Kidney (tissue), 14 donors: ENCODE results near the gene DNHD1. TPM values are rescaled to one million over a fixed set of nuclear protein-coding genes. Genes with fewer than 3 reads are reported as not detected.

Experiments used
- DNase-seq, 5 donors: peaks; one replicate each; pipeline ENCODE4 v3.0.0-alpha.2; 2013 to 2020
- FAIRE-seq: peaks from 2 replicates; lab custom pipeline; 2012; peaks lifted over from hg19 to GRCh38; lab: Jason Lieb, UNC
- H3K27ac ChIP-seq, 2 donors: one replicate each; pipeline ENCODE4 v1.7.0; 2013; ENCODE audit warnings: low read depth in 2 of 2, low read length in 2 of 2, inconsistent platforms in 1 of 2
- H3K27me3 ChIP-seq: one replicate; pipeline ENCODE4 v1.7.1; 2013; ENCODE audit warnings: low read length, inconsistent platforms; ENCODE audit not compliant: control insufficient read depth, insufficient read depth
- H3K36me3 ChIP-seq, 3 donors: one replicate each; pipeline versions ENCODE4 v1.7.0 to v1.7.1; 2013; ENCODE audit warnings: low read length in 3 of 3, control low read depth in 1 of 3, inconsistent platforms in 1 of 3; ENCODE audit not compliant: insufficient read depth in 3 of 3, control insufficient read depth in 2 of 3
- H3K4me1 ChIP-seq, 3 donors: one replicate each; pipeline versions ENCODE4 v1.7.0 to v1.7.1; 2013; ENCODE audit warnings: low read length in 3 of 3, inconsistent platforms in 1 of 3, low read depth in 1 of 3; ENCODE audit not compliant: control insufficient read depth in 2 of 3, insufficient read depth in 2 of 3
- H3K4me3 ChIP-seq, 3 donors: one replicate each; pipeline versions ENCODE4 v1.7.0 to v1.8.1; 2013; ENCODE audit warnings: low read length in 3 of 3, control low read depth in 1 of 3, inconsistent platforms in 1 of 3
- H3K9ac ChIP-seq, 3 donors: one replicate each; pipeline versions ENCODE4 v1.7.0 to v1.7.1; 2013; ENCODE audit warnings: low read length in 3 of 3, control low read depth in 1 of 3, inconsistent platforms in 1 of 3
- H3K9me3 ChIP-seq, 3 donors: one replicate each; pipeline versions ENCODE4 v1.7.0 to v1.7.1; 2013; ENCODE audit warnings: low read length in 3 of 3, control low read depth in 1 of 3, inconsistent platforms in 1 of 3; ENCODE audit not compliant: control insufficient read depth in 2 of 3, insufficient read depth in 1 of 3
- intact Hi-C: fragments of 100-400 bp; cut with DNase I; formaldehyde crosslinking; loops from one replicate; pipeline ENCODE4 v1.11.1; 2022
- polyA plus RNA-seq: library from polyadenylated mRNA; stranded (reverse); fragments of 350-450 nt; fragmentation: Illumina TruSeq; extraction: RNeasy Lipid Tissue Mini Kit (QIAGEN cat#74804); gene quantifications from one replicate; pipeline ENCODE4 v1.2.3, GENCODE V29; 2014; ENCODE audit warnings: low read depth, low replicate concordance; ENCODE audit not compliant: insufficient read depth
- total RNA-seq: library from RNA; stranded (reverse); fragmentation: NEBNext Ultra II Directional; extraction: Animal tissue kit (Norgen Biotek cat#: 25700); gene quantifications from one replicate; pipeline ENCODE4 v1.2.1, GENCODE V29; 2021
- TF ChIP-seq, protein P1 (sequence below): IDR thresholded peaks from 3 replicates; pipeline ENCODE4 v1.5.1; 2012; ENCODE audit warnings: mild to moderate bottlenecking, moderate library complexity, borderline replicate concordance; ENCODE audit not compliant: insufficient read depth; ENCODE audit errors: extremely low read depth
- donor health status: control.
- donor health status: control.
- donor health status: control.
- donor health status: control.
- donor health status: control.
- donor health status: DM: yes; HTN: yes; CAD: no.
- donor health status: Normal renal cell carcinoma (clear cell type).

DNHD1 gene
- total and polyA plus RNA-seq, 2 donors from 2014 or later = 3.5 to 10.1 TPM

DNA sequence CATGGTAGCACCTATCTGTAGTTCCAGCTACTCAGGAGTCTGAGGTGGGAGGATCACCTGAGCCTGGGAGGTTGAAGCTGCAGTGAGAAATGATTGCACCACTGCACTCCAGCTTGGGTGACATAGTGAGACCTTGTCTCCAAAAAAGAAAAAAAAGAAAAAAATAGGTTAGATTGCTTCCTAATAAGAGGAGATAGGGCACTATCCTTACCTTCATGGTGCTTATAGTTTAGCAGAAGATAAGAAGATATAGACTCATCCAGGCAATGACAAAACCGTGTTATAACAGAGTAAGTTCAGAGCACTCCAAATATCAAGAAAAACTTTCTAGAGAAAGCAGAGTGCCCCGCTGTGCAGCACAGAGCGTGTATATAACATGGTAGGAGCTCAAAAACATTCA is 64.2 kb downstream of the DNHD1 start:
- Histone ChIP-seq H3K9ac (no peak overlapping the region), H3K27me3 (no peaks in the 10 kb centered on the region), H3K36me3 (no peaks in the 10 kb centered on the region), H3K4me1 (peaks cover 0 to 9% (median 8%) of the 10 kb centered on the region in 3 donors), H3K4me3 (no peak overlapping the region), H3K27ac (no peak overlapping the region), H3K9me3 (no peaks in the 10 kb centered on the region)
- TF ChIP-seq, protein P1, sequence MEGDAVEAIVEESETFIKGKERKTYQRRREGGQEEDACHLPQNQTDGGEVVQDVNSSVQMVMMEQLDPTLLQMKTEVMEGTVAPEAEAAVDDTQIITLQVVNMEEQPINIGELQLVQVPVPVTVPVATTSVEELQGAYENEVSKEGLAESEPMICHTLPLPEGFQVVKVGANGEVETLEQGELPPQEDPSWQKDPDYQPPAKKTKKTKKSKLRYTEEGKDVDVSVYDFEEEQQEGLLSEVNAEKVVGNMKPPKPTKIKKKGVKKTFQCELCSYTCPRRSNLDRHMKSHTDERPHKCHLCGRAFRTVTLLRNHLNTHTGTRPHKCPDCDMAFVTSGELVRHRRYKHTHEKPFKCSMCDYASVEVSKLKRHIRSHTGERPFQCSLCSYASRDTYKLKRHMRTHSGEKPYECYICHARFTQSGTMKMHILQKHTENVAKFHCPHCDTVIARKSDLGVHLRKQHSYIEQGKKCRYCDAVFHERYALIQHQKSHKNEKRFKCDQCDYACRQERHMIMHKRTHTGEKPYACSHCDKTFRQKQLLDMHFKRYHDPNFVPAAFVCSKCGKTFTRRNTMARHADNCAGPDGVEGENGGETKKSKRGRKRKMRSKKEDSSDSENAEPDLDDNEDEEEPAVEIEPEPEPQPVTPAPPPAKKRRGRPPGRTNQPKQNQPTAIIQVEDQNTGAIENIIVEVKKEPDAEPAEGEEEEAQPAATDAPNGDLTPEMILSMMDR = no peak
- no peak for FAIRE-seq
- intact Hi-C loops = no loop called here
- no peak for DNase-seq

DNA sequence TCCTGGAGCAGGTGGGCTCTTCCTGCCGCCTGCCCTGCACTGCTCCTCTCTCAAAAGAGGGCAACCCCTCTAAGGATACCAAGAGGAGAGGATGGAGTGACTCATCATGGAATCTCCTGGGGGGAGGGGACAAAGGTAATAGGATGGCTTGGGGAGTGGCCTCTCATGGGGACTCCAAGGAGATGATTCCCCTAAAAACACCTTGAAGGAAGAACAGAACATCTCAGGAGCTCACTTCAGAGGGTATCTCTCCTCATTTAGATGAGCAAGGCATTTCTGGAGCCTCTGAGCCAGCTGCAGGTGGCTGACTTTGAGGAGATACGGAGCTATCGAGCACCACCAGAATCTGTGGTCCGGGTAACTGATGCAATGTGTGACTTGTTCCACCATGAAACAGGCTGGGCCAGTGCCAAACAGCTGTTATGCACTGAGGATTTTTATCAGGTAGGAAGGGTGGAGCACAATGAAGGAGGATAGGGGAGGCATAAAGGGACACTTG is 66.1 kb downstream of the DNHD1 start:
- TF ChIP-seq, protein P1 = no peak
- intact Hi-C loops = no loop called here

DNA sequence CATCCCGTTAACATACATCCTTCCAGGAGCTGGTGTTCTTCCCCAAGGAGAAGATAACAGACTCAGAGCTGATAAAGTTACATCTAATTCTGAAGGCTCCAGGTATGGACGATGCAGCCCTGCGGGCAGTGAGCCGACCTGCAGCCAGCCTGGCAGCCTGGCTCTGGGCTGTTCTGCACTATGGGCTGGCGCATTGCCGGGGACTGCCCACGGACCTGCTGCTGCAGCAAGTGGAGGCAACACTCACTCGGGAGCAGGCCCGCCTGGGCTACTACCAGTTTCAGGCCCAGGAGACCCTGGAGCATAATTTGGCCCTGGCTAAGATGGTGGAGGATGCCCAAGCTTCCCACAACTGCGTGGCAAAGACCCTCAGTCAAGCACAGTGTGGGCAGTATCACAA is 66.6 kb downstream of the DNHD1 start:
- intact Hi-C loops = no loop called here
- FAIRE-seq = no peak
- TF ChIP-seq, protein P1 = no peak

More for the DNA sequence above, 66.1 kb downstream of the DNHD1 start:
- DNase-seq (no peak), FAIRE-seq (no peak)
- no peak overlapping the region for H3K4me3 ChIP-seq
- no peaks in the 10 kb centered on the region for H3K9me3 ChIP-seq
- no peaks in the 10 kb centered on the region for H3K27me3 ChIP-seq
- H3K27ac ChIP-seq = no peak overlapping the region
- no peak overlapping the region for H3K9ac ChIP-seq
- peaks cover 0 to 2% (median 0%) of the 10 kb centered on the region in 3 donors for H3K4me1 ChIP-seq
- no peaks in the 10 kb centered on the region for H3K36me3 ChIP-seq

DNA sequence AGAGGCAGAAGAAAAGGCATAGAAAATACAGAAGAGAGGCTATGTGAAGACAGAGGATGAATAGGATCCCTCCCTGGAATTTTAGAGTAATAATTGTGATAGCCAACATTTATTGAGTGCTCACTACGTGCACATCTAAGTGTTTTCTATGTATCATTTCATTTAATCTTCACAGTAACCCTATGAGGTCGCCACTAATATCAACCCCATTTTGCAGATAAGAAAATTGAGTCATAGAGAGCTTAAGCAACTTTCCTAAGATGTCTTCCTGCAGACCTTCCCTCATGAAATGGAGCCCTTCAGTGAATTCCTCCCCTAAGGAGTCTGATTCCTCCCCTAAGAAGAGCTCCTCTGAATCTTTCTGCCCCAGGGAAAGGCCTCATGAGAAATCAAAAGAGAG is 68.2 kb downstream of the DNHD1 start:
- no peak overlapping the region for H3K27ac ChIP-seq

More for the DNA sequence above, 66.6 kb downstream of the DNHD1 start:
- Histone ChIP-seq H3K4me3 (no peak overlapping the region), H3K36me3 (no peaks in the 10 kb centered on the region), H3K9ac (no peak overlapping the region), H3K4me1 (peaks cover 0 to 7% (median 0%) of the 10 kb centered on the region in 3 donors), H3K27ac (no peak overlapping the region), H3K9me3 (no peaks in the 10 kb centered on the region), H3K27me3 (no peaks in the 10 kb centered on the region)
- DNase-seq = no peak

More for the DNA sequence above, 68.2 kb downstream of the DNHD1 start:
- DNase-seq = no peak
- TF ChIP-seq, protein P1 = no peak
- Histone ChIP-seq H3K4me3 (no peak overlapping the region), H3K9ac (no peak overlapping the region), H3K27me3 (no peaks in the 10 kb centered on the region), H3K9me3 (no peaks in the 10 kb centered on the region), H3K36me3 (no peaks in the 10 kb centered on the region), H3K4me1 (peaks cover 0 to 10% (median 0%) of the 10 kb centered on the region in 3 donors)
- FAIRE-seq = no peak
- intact Hi-C loops = no loop called here
